Activated naive CD8-positive, alpha-beta T cell treated with anti-CD3 and anti-CD28 coated beads, Interleukin-2, amount 10 ng/mL, durations not matched to agents 7 days and 5 days (primary cell): ENCODE measurements around the gene TSPAN10. TPM values are rescaled to one million over a fixed set of nuclear protein-coding genes. Genes with fewer than 3 reads are reported as not detected.

Experiments used
- ATAC-seq: fragments of 150-1000 bp; cut with Tn5 transposase; one replicate; pipeline ENCODE4 v1.10.0; 2021; ENCODE audit warnings: low read depth, moderate library complexity
- POLR2A ChIA-PET: fragments of 350-600 bp; sonication (Branson Sonifier 250); formaldehyde crosslinking; loops from one replicate; lab custom pipeline; 2021; ENCODE audit warnings: antibody characterized with exemption; lab: Charles Lee
- DNase-seq: peaks from one replicate; pipeline ENCODE4 v3.0.0; 2021
- H3K27ac Mint-ChIP-seq: one replicate; pipeline ENCODE4 v1.8.0; 2022; ENCODE audit warnings: mild to moderate bottlenecking, mixed read lengths
- H3K27me3 Mint-ChIP-seq: one replicate; pipeline ENCODE4 v1.8.0; 2022; ENCODE audit warnings: mild to moderate bottlenecking, moderate library complexity, mixed read lengths
- H3K36me3 Mint-ChIP-seq: one replicate; pipeline ENCODE4 v1.8.0; 2021; ENCODE audit warnings: mild to moderate bottlenecking, mixed read lengths
- H3K4me1 Mint-ChIP-seq: one replicate; pipeline ENCODE4 v1.8.0; 2021; ENCODE audit warnings: mixed read lengths
- H3K4me3 Mint-ChIP-seq: one replicate; pipeline ENCODE4 v1.8.0; 2022; ENCODE audit warnings: mild to moderate bottlenecking, moderate library complexity, mixed read lengths
- H3K9me3 Mint-ChIP-seq: one replicate; pipeline ENCODE4 v1.8.0; 2021; ENCODE audit warnings: mixed read lengths
- total RNA-seq, 2 experiments: library from RNA; stranded (reverse); gene quantifications; one replicate each; pipeline ENCODE4 v1.2.3, GENCODE V29; 2021

The TSPAN10 gene
- total RNA-seq, 2 experiments from 2014 or later = 0.36 to 0.99 TPM

DNA sequence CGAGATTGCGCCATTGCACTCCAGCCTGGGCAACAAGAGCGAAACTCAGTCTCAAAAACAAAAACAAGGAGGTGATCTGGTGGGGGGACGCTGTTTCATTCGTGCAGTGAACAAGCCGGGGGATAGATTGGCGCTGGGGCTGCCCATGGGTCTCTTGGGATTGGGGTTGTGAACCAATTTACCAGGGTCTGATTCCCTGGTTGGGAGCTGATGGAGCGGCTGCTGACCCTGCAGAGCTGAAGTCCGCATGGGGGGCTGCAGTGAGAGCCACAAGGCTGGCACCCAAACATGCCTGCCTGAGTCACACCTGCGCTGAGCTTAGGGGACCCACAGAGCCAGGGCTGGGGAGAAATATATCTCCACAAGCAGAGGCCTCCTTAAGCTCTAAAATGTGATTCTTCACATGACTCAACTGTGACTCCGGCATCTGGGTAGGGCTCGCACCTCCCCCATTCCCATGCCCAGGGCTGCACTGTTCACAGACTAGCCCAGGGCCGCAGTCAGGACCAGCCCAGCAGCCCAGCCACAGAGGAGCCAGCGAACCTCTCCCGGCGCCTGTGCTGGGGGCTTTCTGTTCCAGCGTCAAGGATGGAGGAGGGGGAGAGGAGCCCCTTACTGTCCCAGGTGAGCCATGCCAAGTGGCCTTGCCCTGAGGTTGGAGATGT is 5.0 kb downstream of the TSPAN10 start:
- no peak for DNase-seq
- no peaks in the 10 kb centered on the region for H3K36me3 Mint-ChIP-seq
- H3K4me3 Mint-ChIP-seq = no peak overlapping the region
- no peak overlapping the region for H3K27ac Mint-ChIP-seq
- POLR2A ChIA-PET = no interaction called here
- H3K9me3 Mint-ChIP-seq = no peaks in the 10 kb centered on the region
- no peak for ATAC-seq
- peaks cover 6% of the 10 kb centered on the region for H3K27me3 Mint-ChIP-seq
- H3K4me1 Mint-ChIP-seq = peaks cover 1% of the 10 kb centered on the region

DNA sequence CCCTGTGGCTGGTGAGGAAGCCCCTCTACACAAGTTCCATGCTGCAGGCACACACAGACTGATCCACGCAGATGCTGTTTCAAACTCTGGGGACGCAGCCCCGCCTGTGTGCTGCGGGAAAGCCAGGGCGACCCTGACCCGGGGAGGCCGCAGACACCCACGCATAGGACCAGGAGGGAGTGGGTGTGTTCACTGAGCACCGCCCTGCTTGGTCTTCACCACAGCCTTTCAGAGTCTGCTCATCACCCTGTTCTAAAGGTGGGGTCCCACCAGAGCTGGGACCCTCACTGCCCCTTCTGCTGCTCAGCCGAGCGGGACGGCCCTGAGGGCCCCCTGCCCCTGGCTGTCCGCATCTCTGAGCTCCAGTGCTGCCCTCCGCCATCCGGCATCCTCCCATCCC is 7.5 kb downstream of the TSPAN10 start:
- no peak for ATAC-seq
- POLR2A ChIA-PET = interaction anchor here (0.7 kb wide), 1 partner anchor 39 kb away, joined by 6 read pairs; the partner anchor contains the start of gene ARL16
- H3K27me3 Mint-ChIP-seq = peaks cover 25% of the 10 kb centered on the region
- H3K9me3 Mint-ChIP-seq = no peaks in the 10 kb centered on the region
- H3K27ac Mint-ChIP-seq = no peak overlapping the region
- no peaks in the 10 kb centered on the region for H3K36me3 Mint-ChIP-seq
- DNase-seq = no peak
- no peak overlapping the region for H3K4me3 Mint-ChIP-seq
- no peaks in the 10 kb centered on the region for H3K4me1 Mint-ChIP-seq

DNA sequence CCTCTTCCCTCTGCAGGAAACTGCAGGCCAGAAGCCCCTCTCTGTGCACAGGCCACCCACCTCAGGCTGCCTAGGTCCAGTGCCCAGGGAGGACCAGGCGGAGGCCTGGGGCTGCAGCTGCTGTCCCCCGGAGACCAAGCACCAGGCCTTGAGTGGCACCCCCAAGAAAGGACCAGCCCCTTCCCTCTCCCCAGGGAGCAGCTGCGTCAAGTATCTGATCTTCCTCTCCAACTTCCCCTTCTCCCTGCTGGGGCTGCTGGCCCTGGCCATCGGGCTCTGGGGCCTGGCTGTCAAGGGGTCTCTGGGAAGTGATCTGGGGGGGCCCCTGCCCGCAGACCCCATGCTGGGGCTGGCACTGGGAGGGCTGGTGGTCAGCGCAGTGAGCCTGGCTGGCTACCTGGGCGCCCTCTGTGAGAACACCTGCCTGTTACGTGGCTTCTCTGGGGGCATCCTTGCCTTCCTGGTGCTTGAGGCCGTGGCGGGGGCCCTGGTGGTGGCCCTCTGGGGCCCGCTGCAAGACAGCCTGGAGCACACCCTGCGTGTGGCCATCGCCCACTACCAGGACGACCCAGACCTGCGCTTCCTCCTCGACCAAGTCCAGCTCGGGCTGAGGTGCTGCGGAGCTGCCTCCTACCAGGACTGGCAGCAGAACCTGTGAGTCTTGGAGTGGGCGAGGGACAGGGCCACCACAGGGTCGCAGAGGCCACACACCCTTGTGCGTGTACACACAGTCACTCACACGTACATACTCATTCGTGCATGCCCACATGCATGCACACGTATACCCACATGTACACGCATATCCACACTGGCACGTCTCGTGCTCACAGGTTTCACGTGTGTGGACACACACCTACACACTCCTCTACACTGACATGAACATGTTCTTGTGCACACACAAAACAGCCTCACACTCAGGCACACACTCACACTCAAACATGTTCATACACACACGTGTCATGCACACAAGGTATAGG is 8.3 kb downstream of the TSPAN10 start:
- POLR2A ChIA-PET = no interaction called here
- H3K4me1 Mint-ChIP-seq = no peaks in the 10 kb centered on the region
- H3K27me3 Mint-ChIP-seq = peaks cover 25% of the 10 kb centered on the region
- no peak overlapping the region for H3K27ac Mint-ChIP-seq
- H3K4me3 Mint-ChIP-seq = no peak overlapping the region
- no peak for ATAC-seq
- no peak for DNase-seq
- H3K36me3 Mint-ChIP-seq = no peaks in the 10 kb centered on the region
- peaks cover 1% of the 10 kb centered on the region for H3K9me3 Mint-ChIP-seq

DNA sequence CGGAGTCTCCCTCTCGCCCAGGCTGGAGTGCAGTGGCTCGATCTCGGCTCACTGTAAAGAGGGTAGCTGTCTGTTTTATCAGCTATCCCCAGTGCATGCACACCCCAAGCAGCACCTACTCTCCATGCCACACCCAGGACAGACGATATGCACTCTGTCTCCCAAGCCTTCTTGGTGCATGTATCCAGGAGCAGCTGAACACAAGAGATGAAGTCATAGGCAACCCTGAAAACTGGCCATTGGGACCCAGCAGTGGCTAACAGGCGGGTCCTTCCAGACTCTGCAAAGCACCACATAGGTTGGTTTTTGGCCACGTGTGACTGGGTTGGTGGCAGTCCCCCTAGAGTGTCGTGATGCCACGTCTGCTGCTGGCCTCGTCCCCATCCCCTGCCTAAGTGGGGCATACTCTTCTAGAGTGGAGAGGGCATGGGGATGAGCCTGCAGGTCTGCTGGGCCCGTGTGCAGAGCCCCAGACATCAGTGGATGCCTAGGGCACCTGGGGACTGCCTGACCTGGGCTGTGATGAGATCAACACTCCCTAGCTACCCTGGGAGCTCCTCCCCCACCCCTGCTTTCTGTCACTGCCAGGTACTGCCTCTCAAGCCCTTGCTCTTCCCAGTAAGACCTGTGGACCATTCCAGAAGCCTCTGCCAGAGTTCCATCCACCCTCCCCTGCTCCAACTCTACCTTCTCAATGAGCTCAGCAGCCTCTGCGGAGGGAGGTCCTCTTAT is 10.0 kb downstream of the TSPAN10 start:
- no peak overlapping the region for H3K4me3 Mint-ChIP-seq
- POLR2A ChIA-PET = interaction anchor here (0.6 to 0.7 kb wide), 2 partner anchors 18 to 20 kb away, joined by 3 to 5 read pairs; no protein-coding TSS in a partner anchor
- peaks cover 1% of the 10 kb centered on the region for H3K9me3 Mint-ChIP-seq
- H3K36me3 Mint-ChIP-seq = peaks cover 3% of the 10 kb centered on the region
- H3K27ac Mint-ChIP-seq = no peak overlapping the region
- DNase-seq (no peak), ATAC-seq (no peak)
- peaks cover 25% of the 10 kb centered on the region for H3K27me3 Mint-ChIP-seq
- peaks cover 3% of the 10 kb centered on the region for H3K4me1 Mint-ChIP-seq

DNA sequence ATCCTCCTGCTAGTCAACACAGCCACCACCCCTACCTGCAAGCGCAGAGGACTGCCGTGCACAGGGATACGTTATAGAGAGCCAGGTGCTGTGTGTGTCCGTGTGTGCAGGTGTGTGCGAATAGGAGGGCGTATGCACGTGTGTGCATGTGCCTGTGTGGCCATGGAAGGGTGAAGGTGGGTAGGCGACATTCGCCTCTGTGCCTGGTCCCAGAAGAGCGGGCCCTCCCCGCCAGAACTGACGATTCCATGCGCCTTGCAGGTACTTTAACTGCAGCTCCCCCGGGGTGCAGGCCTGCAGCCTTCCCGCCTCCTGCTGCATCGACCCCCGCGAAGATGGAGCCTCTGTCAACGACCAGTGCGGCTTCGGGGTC is 10.6 kb downstream of the TSPAN10 start:
- no peak for DNase-seq
- Mint-ChIP-seq H3K27ac (no peak overlapping the region), H3K9me3 (peaks cover 1% of the 10 kb centered on the region), H3K4me1 (peaks cover 3% of the 10 kb centered on the region), H3K4me3 (no peak overlapping the region), H3K27me3 (peaks cover 25% of the 10 kb centered on the region), H3K36me3 (peaks cover 3% of the 10 kb centered on the region)
- ATAC-seq = no peak
- POLR2A ChIA-PET = interaction anchor here (0.6 to 0.7 kb wide), 2 partner anchors 18 to 20 kb away, joined by 3 to 5 read pairs; no protein-coding TSS in a partner anchor

DNA sequence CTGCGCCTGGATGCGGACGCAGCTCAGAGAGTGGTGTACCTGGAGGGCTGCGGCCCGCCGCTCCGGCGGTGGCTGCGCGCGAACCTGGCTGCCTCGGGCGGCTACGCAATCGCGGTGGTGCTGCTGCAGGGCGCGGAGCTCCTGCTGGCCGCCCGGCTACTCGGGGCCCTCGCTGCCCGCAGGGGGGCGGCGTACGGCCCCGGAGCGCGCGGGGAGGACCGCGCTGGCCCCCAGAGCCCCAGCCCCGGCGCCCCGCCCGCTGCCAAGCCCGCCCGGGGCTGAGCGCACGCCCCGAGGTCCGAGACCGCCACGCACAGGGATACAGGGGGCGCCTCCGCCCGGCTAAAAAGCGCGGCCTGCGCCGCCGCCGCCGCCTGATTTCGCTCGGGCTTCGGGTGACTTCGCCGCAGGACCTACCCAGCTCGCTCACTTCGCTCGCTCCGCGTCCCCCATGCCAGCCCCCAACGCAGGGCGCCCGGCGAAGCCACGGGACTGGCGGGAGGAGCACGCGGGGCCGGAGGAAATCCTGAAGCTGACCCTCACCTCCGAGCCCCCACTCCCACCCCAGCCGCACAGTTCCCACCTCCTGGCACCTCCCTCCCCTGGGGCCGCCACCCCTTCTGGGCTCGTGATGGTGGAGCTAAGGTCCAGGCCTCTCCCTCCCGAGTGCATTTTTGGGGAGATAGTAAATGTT is 11.2 kb downstream of the TSPAN10 start:
- no peak overlapping the region for H3K4me3 Mint-ChIP-seq
- peaks cover 3% of the 10 kb centered on the region for H3K36me3 Mint-ChIP-seq
- ATAC-seq (no peak), DNase-seq (no peak)
- H3K27me3 Mint-ChIP-seq = peaks cover 25% of the 10 kb centered on the region
- POLR2A ChIA-PET = interaction anchor here (0.6 to 0.7 kb wide), 2 partner anchors 17 to 19 kb away, joined by 3 to 5 read pairs; no protein-coding TSS in a partner anchor
- H3K27ac Mint-ChIP-seq = no peak overlapping the region
- H3K4me1 Mint-ChIP-seq = peaks cover 3% of the 10 kb centered on the region
- peaks cover 1% of the 10 kb centered on the region for H3K9me3 Mint-ChIP-seq

DNA sequence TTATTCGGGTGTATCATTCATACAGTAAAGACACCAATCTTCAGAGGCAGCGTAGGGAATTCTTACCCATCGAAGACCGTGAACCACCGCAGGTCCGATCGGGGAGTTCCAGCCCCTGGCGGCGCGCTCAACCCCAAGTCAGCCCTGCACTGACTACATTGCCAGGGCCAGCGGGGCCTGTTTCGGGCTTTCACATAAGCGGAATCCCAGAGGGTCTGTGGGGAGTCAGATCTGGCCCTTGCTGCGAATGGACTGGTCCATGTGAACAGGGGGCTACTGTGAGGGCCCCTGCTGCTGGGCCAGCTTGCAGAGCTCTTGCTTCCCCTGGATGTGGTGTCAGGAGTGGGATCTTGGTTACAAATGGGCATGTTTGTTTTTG is 11.7 kb downstream of the TSPAN10 start:
- Mint-ChIP-seq H3K9me3 (peaks cover 1% of the 10 kb centered on the region), H3K4me3 (no peak overlapping the region), H3K36me3 (peaks cover 3% of the 10 kb centered on the region), H3K4me1 (peaks cover 7% of the 10 kb centered on the region), H3K27ac (no peak overlapping the region), H3K27me3 (peaks cover 25% of the 10 kb centered on the region)
- ATAC-seq (no peak), DNase-seq (no peak)
- POLR2A ChIA-PET = no interaction called here

DNA sequence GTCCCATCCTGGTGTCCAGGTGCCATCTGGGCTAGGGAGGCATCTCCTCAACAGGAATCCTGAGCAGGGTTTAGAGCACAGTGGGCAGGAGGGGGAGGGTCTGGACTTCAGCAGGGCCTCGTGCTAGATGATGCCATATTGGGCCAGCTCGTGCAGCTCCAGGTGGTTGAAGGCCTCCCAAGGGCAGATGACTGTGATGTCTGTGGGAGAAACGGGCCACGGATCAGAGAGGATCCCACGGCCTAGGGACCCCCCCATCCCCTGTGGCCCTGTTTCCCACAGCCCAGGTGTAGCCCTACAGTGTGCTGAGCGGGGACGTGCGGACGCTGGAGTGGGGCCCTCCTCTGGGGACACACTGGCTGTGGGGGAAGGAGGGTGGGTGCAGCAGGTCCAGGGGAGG is 14.0 kb downstream of the TSPAN10 start:
- POLR2A ChIA-PET = interaction anchor here (0.9 to 1.1 kb wide), 2 partner anchors 13 to 22 kb away, joined by 3 to 5 read pairs; no protein-coding TSS in a partner anchor
- ATAC-seq = no peak

DNA sequence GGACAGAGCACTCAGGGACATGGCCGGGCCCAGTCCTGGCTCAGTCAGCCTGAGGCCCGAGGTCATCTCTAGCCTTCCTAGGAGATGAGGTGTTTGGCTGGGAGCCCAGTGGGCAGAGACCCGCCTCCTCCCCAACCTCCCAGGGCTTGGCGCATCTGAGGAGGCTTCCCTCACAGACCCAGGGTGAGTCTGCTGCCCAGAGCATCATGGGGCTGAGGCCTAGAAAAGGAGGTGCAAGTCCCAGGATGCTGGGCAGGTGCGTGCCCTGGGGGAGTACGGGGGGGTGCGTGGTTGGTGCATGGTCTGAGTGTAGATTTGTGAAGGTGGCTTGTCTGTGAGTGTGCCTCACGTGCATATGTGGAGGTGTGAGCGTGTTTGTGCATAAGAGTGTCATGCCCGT is 14.7 kb downstream of the TSPAN10 start:
- Mint-ChIP-seq H3K27me3 (peaks cover 21% of the 10 kb centered on the region), H3K27ac (no peak overlapping the region), H3K4me3 (peak overlapping the region; percentile 50), H3K4me1 (peaks cover 10% of the 10 kb centered on the region), H3K9me3 (peaks cover 1% of the 10 kb centered on the region), H3K36me3 (peaks cover 3% of the 10 kb centered on the region)
- ATAC-seq (no peak), DNase-seq (no peak)
- POLR2A ChIA-PET = interaction anchor here (1.1 to 4.4 kb wide), 2 partner anchors 12 to 14 kb away, joined by 3 to 45 read pairs; partner anchors contain the start of genes CCDC137 and OXLD1

More for the DNA sequence above, 14.0 kb downstream of the TSPAN10 start:
- Mint-ChIP-seq H3K27me3 (peaks cover 25% of the 10 kb centered on the region), H3K36me3 (peaks cover 3% of the 10 kb centered on the region), H3K9me3 (peaks cover 1% of the 10 kb centered on the region), H3K27ac (no peak overlapping the region), H3K4me1 (peaks cover 9% of the 10 kb centered on the region), H3K4me3 (no peak overlapping the region)
- no peak for DNase-seq

DNA sequence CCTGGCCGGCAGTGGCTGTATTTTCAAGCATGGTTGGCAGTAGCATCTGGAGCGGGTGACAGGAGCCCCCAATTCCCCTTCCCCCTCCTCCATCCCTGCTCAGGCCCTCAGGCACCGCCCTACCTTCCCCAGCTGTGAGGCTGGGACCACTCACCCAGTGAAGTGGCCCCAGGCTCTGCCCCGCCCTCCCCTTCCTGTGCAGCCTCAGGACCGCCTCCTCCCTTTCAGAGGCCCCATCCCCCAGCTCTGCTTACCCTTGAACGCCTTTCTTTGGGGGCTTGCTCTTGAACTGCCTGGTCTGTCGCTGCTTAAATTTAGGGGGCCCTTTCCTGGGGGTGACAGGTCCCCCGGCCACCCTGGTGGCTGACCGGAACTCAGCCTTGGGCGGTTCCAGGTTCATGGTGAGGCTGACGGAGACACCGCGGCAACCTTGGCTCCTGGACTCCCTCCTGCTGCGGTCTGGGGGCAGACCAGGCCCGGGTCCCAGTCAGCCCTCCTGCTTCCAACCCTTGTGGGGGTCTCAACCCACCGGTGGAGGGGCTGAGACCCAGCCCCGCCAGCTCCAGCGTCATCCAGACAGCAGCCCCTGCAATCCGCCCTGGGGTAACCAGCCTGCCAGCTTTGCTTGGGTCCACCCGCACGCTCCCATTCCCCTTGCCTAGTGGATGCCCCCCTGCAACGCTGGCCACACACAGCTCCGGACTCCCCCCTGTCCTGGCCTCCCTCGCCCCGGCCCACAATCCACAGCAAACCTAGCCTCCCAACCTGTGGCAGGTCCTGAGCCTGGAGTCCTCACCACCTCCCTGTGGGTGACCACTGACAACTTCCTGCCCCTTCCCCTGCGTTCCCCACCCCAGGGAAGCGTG is 16.1 kb downstream of the TSPAN10 start:
- ATAC-seq (peak; percentile 76), DNase-seq (peak; percentile 64)
- H3K4me3 Mint-ChIP-seq = peak overlapping the region; percentile 95
- H3K4me1 Mint-ChIP-seq = peaks cover 18% of the 10 kb centered on the region
- POLR2A ChIA-PET = interaction anchor here (1.0 to 4.4 kb wide), 6 partner anchors 10 to 101 kb away, joined by 3 to 45 read pairs (median 6); partner anchors contain the start of genes ARL16, CCDC137, FAAP100 and HGS
- H3K9me3 Mint-ChIP-seq = peaks cover 1% of the 10 kb centered on the region
- peaks cover 3% of the 10 kb centered on the region for H3K36me3 Mint-ChIP-seq
- H3K27me3 Mint-ChIP-seq = peaks cover 11% of the 10 kb centered on the region
- peak overlapping the region; percentile 98 for H3K27ac Mint-ChIP-seq

DNA sequence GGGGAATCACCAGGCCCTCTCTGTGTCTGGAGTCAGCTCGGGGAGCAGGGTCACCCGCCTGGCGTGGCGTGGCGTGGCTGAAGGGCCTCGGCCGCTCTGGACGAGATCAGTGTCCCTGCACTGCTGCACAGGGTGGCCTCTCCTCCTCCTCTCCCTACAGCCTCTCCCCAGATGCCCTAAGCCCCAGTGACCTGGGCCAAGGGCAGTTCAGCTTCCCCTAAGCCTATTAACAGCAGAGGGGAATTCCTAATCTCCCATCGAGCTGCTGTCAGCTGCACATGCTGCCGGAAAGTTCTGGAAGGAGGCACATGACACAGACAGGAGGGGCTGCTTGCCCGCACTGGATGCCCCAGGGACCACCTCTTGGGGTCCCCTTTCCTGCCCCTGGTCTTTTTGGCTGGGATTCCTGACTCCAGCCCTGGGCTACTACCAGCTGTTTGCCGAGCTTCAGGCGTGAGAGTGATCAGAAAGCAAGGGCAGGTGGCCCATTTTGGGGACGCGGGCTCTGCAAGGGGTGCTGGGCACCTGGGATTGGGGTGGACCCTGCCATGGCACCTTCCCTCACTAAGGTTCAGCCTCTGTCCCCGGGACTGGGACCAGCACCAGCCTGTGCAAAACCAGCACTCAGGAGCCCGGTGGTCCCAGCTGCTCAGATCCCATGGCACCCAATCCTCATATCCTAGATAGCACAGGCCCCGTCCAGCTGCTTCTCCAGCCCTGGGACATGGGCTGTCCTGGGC is 18.6 kb downstream of the TSPAN10 start:
- Mint-ChIP-seq H3K27me3 (no peaks in the 10 kb centered on the region), H3K27ac (peak overlapping the region; percentile 12), H3K36me3 (peaks cover 3% of the 10 kb centered on the region), H3K4me3 (no peak overlapping the region), H3K4me1 (peaks cover 18% of the 10 kb centered on the region), H3K9me3 (no peaks in the 10 kb centered on the region)
- ATAC-seq = no peak
- no peak for DNase-seq
- POLR2A ChIA-PET = interaction anchor here (4.4 kb wide), 1 partner anchor 10 kb away, joined by 45 read pairs; the partner anchor contains the start of genes CCDC137 and OXLD1
